GM12874 (cell line): ENCODE results near the gene GOLGA6L24.
"Not testable (repeated sequence)": the region's sequence is repeated elsewhere in the genome, so short reads cannot be mapped to it uniquely, and the experiment has no call there.

Experiments used
- TF ChIP-seq, protein P1 (sequence below): IDR thresholded peaks from 2 replicates; pipeline ENCODE4 v1.5.1; 2011; ENCODE audit warnings: low read depth, mild to moderate bottlenecking, control low read depth, low read length, moderate library complexity; ENCODE audit not compliant: insufficient read depth

GOLGA6L24 gene, protein sequence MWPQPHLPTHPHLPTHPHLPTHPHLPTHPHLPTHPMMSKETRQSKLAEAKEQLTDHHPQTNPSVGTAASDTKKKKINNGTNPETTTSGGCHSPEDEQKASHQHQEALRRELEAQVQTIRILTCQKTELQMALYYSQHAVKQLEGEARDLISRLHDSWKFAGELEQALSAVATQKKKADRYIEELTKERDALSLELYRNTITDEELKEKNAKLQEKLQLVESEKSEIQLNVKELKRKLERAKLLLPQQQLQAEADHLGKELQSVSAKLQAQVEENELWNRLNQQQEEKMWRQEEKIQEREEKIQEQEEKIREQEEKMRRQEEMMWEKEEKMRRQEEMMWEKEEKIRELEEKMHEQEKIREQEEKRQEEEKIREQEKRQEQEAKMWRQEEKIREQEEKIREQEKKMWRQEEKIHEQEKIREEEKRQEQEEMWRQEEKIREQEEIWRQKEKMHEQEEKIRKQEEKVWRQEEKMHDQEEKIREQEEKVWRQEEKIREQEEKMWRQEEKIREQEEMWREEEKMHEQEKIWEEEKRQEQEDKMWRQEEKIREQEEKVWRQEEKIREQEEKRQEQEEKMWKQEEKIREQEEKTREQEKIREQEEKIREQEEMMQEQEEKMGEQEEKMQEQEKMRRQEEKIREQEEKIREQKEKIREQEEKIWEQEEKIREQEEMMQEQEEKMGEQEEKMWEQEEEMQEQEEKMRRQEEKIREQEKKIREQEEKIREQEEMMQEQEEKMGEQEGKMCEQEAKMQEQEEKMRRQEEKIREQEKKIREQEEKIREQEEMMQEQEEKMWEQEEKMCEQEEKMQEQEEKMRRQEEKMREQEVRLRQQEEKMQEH

DNA sequence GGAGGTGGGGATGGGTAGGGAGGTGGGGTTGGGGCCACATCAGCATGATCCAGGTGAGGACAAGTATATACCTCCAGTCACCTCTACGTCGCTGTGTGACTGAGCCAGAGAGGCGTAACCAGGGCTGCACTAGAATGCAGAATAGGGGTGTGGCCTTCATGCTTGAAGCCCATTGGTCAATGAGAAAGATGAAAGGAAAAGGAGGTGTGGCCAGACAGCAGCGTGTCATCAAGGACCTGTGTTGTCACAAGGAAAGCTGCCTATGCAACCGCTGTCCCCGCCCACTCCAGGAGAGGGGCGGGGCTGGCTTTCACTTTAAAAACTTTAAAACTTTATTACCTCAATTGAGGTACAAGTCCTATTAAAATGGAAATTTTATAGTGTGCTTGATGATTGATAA, at the start of gene GOLGA6L24:
Gene GOLGA6L24, minus strand, starts transcription at position 101 of the 400 bp plus-strand sequence. Its CDS starts 61 bp downstream, at position 40.
- TF ChIP-seq, protein P1, sequence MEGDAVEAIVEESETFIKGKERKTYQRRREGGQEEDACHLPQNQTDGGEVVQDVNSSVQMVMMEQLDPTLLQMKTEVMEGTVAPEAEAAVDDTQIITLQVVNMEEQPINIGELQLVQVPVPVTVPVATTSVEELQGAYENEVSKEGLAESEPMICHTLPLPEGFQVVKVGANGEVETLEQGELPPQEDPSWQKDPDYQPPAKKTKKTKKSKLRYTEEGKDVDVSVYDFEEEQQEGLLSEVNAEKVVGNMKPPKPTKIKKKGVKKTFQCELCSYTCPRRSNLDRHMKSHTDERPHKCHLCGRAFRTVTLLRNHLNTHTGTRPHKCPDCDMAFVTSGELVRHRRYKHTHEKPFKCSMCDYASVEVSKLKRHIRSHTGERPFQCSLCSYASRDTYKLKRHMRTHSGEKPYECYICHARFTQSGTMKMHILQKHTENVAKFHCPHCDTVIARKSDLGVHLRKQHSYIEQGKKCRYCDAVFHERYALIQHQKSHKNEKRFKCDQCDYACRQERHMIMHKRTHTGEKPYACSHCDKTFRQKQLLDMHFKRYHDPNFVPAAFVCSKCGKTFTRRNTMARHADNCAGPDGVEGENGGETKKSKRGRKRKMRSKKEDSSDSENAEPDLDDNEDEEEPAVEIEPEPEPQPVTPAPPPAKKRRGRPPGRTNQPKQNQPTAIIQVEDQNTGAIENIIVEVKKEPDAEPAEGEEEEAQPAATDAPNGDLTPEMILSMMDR = not testable (repeated sequence)

DNA sequence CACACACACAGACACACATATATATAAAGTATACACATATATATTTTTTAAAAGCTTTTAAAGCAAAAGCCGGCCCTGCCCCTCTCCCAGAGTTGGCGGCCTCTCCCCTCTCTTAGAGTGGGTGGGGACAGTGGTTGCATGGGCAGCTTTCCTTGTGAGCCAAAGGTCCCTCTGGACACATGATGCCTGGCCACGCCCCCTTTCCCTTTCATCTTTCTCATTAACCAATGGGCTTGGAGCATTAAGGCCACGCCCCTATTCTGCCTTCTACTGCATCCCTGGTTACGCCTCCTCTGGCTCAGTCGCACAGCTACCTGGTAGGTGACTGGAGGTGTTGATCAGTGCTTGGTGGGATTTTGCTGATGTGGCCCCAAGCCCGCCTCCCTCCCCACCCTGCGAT, 20.5 kb upstream of the GOLGA6L24 start, which contains the start of gene GOLGA8F:
Gene GOLGA8F, plus strand, starts transcription at position 301 of the 400 bp plus-strand sequence. Its CDS starts 98 bp downstream, at position 399.
- TF ChIP-seq, protein P1 = not testable (repeated sequence)

DNA sequence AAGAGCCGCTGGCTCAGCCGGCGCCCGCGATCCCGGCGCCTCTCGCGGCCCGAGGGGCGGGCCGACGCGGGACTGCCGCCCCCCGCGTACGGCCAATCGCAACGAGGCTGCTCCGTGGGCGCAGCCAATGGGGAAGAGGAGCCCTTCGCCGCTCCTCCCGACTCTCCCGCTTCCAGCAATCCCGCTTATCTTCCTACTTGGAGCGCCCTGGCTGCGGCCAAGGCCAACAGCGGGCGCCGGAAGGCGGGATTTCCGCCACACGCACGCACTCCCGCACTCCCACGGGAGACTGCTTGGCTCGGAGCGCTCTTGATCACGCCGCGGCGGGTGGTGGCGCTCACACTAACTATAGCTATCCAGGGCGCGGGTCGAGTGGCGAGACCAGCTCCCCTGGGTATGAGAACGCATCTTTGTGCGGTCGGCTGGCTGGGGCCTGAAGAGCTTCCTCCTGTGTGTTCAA, 35.7 kb downstream of the GOLGA6L24 start, which contains the start of gene HERC2:
Gene HERC2, minus strand, starts transcription at position 51 of the 460 bp plus-strand sequence. CDS start 746 bp downstream, outside the sequence.
- TF ChIP-seq, protein P1 = not testable (repeated sequence)
